H9 (cell line): ENCODE measurements around the gene ZSCAN25. TPM values are rescaled to one million over a fixed set of nuclear protein-coding genes. Genes with fewer than 3 reads are reported as not detected.

Experiments
- DNase-seq: peaks from one replicate; pipeline ENCODE4 v3.0.0-alpha.2; 2017
- H2AFZ ChIP-seq: one replicate; pipeline ENCODE4 v1.6.1; 2013; ENCODE audit warnings: mild to moderate bottlenecking, low read length, control low read depth, moderate library complexity
- H2AK5ac ChIP-seq: 2 replicates; pipeline ENCODE4 v1.6.1; 2013; ENCODE audit warnings: low read length, control low read depth, mixed read lengths; ENCODE audit not compliant: insufficient read length
- H2BK120ac ChIP-seq: one replicate; pipeline ENCODE4 v1.6.1; 2013; ENCODE audit warnings: low read depth, mild to moderate bottlenecking, low read length, control low read depth, inconsistent platforms; ENCODE audit not compliant: poor library complexity, severe bottlenecking
- H2BK12ac ChIP-seq: 2 replicates; pipeline ENCODE4 v1.6.1; 2013; ENCODE audit warnings: low read length, control low read depth, mixed read lengths, low read depth; ENCODE audit not compliant: insufficient read length
- H2BK15ac ChIP-seq: 2 replicates; pipeline ENCODE4 v1.6.1; 2013; ENCODE audit warnings: low read depth, low read length, control low read depth
- H2BK20ac ChIP-seq: one replicate; pipeline ENCODE4 v1.6.1; 2013; ENCODE audit warnings: low read depth, mild to moderate bottlenecking, low read length, control low read depth, inconsistent platforms; ENCODE audit not compliant: poor library complexity, severe bottlenecking
- H2BK5ac ChIP-seq: 2 replicates; pipeline ENCODE4 v1.6.1; 2013; ENCODE audit warnings: low read length, control low read depth, mixed read lengths; ENCODE audit not compliant: insufficient read length
- H3K14ac ChIP-seq: 2 replicates; pipeline ENCODE4 v1.6.1; 2013; ENCODE audit warnings: low read length, control low read depth; ENCODE audit not compliant: insufficient read depth
- H3K18ac ChIP-seq: 2 replicates; pipeline ENCODE4 v1.6.1; 2013; ENCODE audit warnings: low read depth, mild to moderate bottlenecking, mixed read lengths, low read length, control low read depth; ENCODE audit not compliant: insufficient read length
- H3K23ac ChIP-seq: 2 replicates; pipeline ENCODE4 v1.6.1; 2013; ENCODE audit warnings: low read length, control low read depth, mixed read lengths, low read depth; ENCODE audit not compliant: insufficient read length
- H3K23me2 ChIP-seq: 2 replicates; pipeline ENCODE4 v1.6.1; 2013; ENCODE audit warnings: low read depth, mild to moderate bottlenecking, mixed read lengths, low read length, control low read depth; ENCODE audit not compliant: insufficient read length, poor library complexity, severe bottlenecking
- H3K27ac ChIP-seq: 2 replicates; pipeline ENCODE4 v1.5.1; 2013; ENCODE audit warnings: low read length, control low read depth, mixed read lengths, low read depth; ENCODE audit not compliant: insufficient read length
- H3K27me3 ChIP-seq: 2 replicates; pipeline ENCODE4 v1.6.1; 2013; ENCODE audit warnings: low read length, control low read depth, inconsistent platforms; ENCODE audit not compliant: insufficient read depth
- H3K4ac ChIP-seq: 2 replicates; pipeline ENCODE4 v1.6.1; 2013; ENCODE audit warnings: low read depth, mild to moderate bottlenecking, control low read depth, inconsistent platforms, low read length, moderate library complexity
- H3K4me1 ChIP-seq: 2 replicates; pipeline ENCODE4 v1.6.1; 2013; ENCODE audit warnings: low read length, control low read depth, inconsistent platforms; ENCODE audit not compliant: insufficient read depth
- H3K4me2 ChIP-seq: 2 replicates; pipeline ENCODE4 v1.6.1; 2013; ENCODE audit warnings: low read length, control low read depth, mixed read lengths; ENCODE audit not compliant: insufficient read length, insufficient read depth
- H3K56ac ChIP-seq: 2 replicates; pipeline ENCODE4 v1.6.1; 2013; ENCODE audit warnings: low read depth, mild to moderate bottlenecking, mixed read lengths, low read length, control low read depth; ENCODE audit not compliant: insufficient read length
- H3K79me1 ChIP-seq: 2 replicates; pipeline ENCODE4 v1.6.1; 2013; ENCODE audit warnings: low read depth, mild to moderate bottlenecking, moderate library complexity, low read length, control low read depth, inconsistent platforms; ENCODE audit not compliant: insufficient read depth, poor library complexity, severe bottlenecking
- H3K79me2 ChIP-seq: 2 replicates; pipeline ENCODE4 v1.6.1; 2013; ENCODE audit warnings: low read length, control low read depth, inconsistent platforms; ENCODE audit not compliant: insufficient read depth
- H3K9ac ChIP-seq: 2 replicates; pipeline ENCODE4 v1.6.1; 2013; ENCODE audit warnings: low read length, control low read depth, mixed read lengths; ENCODE audit not compliant: insufficient read length; ENCODE audit errors: extremely low read depth
- H3K9me3 ChIP-seq: one replicate; pipeline ENCODE4 v1.6.1; 2013; ENCODE audit warnings: low read depth, low read length, inconsistent platforms; ENCODE audit not compliant: control insufficient read depth
- H3T11ph ChIP-seq: one replicate; pipeline ENCODE4 v1.6.1; 2013; ENCODE audit warnings: mild to moderate bottlenecking, low read length, control low read depth, inconsistent platforms
- H4K20me1 ChIP-seq: one replicate; pipeline ENCODE4 v1.6.1; 2013; ENCODE audit not compliant: control insufficient read depth, insufficient read length, insufficient read depth
- H4K5ac ChIP-seq: 2 replicates; pipeline ENCODE4 v1.6.1; 2013; ENCODE audit warnings: low read depth, mild to moderate bottlenecking, mixed read lengths, low read length, control low read depth; ENCODE audit not compliant: insufficient read length
- H4K8ac ChIP-seq: replicated peaks from 2 replicates; pipeline ENCODE4 v1.6.1; 2013; ENCODE audit warnings: low read length, control low read depth, mixed read lengths, low read depth; ENCODE audit not compliant: insufficient read length
- H4K91ac ChIP-seq: 2 replicates; pipeline ENCODE4 v1.6.1; 2013; ENCODE audit warnings: low read depth, mild to moderate bottlenecking, moderate library complexity, mixed read lengths, low read length, control low read depth; ENCODE audit not compliant: insufficient read length
- H3K27ac Mint-ChIP-seq, 3 experiments: 2 replicates in 2 of 3; 3 replicates in 1 of 3; pipeline ENCODE4 v1.8.0; 2020 to 2021; ENCODE audit warnings: mixed read lengths in 3 of 3, mild to moderate bottlenecking in 1 of 3, moderate library complexity in 1 of 3
- H3K27me3 Mint-ChIP-seq: 2 replicates; pipeline ENCODE4 v1.8.0; 2021; ENCODE audit warnings: low read depth, mild to moderate bottlenecking, moderate library complexity, mixed read lengths
- H3K36me3 Mint-ChIP-seq, 3 experiments: 2 replicates in 2 of 3; 3 replicates in 1 of 3; pipeline ENCODE4 v1.8.0; 2020 to 2021; ENCODE audit warnings: low read depth in 3 of 3, mixed read lengths in 3 of 3; ENCODE audit not compliant: insufficient read depth in 1 of 3
- H3K4me1 Mint-ChIP-seq, 2 experiments: 2 replicates each; pipeline ENCODE4 v1.8.0; 2020; ENCODE audit warnings: mixed read lengths in 2 of 2
- H3K4me3 Mint-ChIP-seq, 2 experiments: 2 replicates in 1 of 2; 3 replicates in 1 of 2; pipeline ENCODE4 v1.8.0; 2020 to 2021; ENCODE audit warnings: mild to moderate bottlenecking in 2 of 2, mixed read lengths in 2 of 2, moderate library complexity in 1 of 2
- H3K9me3 Mint-ChIP-seq, 2 experiments: 2 replicates in 1 of 2; 3 replicates in 1 of 2; pipeline ENCODE4 v1.8.0; 2020; ENCODE audit warnings: mild to moderate bottlenecking in 2 of 2, mixed read lengths in 2 of 2, moderate library complexity in 1 of 2
- CTCF ChIP-seq: fragments of 200-600 bp; sonication (generic); conservative IDR thresholded peaks from 3 replicates; pipeline ENCODE4 v1.8.0; 2021; ENCODE audit warnings: antibody characterized with exemption, mild to moderate bottlenecking
- whole genome bisulfite sequencing: extraction: QIAGEN DNeasy Blood & Tissue Kit; methylation state at CpG from one replicate; pipeline ENCODE4 v1.1.7; 2013; ENCODE audit warnings: missing lambda C conversion rate, low lambda C conversion rate, mixed read lengths; ENCODE audit not compliant: insufficient read length; ENCODE audit errors: extremely low coverage; 5-methylcytosine and 5-hydroxymethylcytosine counted together
- total RNA-seq: library from RNA; stranded (reverse); gene quantifications from 2 replicates; pipeline ENCODE4 v1.2.1, GENCODE V29; 2021

Gene ZSCAN25
- total RNA-seq, 1 experiment from 2014 or later: 21.3 TPM

GRCh38 chr7:99599836-99600235, 16.9 kb upstream of the ZSCAN25 start:
- H3K27me3 Mint-ChIP-seq: peaks cover 2% of the 10 kb centered on the region; the same call in 1 of the 2 replicates

More at GRCh38 chr7:99599836-99600235, 16.9 kb upstream of the ZSCAN25 start:
- Histone ChIP-seq H3K18ac (no peak overlapping the region), H3K27ac (no peak overlapping the region), H3K9me3 (no peaks in the 10 kb centered on the region), H4K8ac (no peak overlapping the region), H2BK15ac (no peak overlapping the region), H3K79me1 (no peaks in the 10 kb centered on the region), H2AFZ (no peak overlapping the region), H3K4ac (no peak overlapping the region), H4K20me1 (no peaks in the 10 kb centered on the region), H3K23me2 (no peaks in the 10 kb centered on the region), H4K5ac (no peak overlapping the region), H2BK20ac (no peak overlapping the region), H3K9ac (no peak overlapping the region), H3K79me2 (no peaks in the 10 kb centered on the region), H4K91ac (no peak overlapping the region), H2BK120ac (no peak overlapping the region), H3K14ac (no peak overlapping the region), H3K56ac (no peak overlapping the region), H3K4me2 (no peak overlapping the region), H2AK5ac (no peak overlapping the region), H3K4me1 (no peaks in the 10 kb centered on the region), H2BK5ac (no peak overlapping the region), H2BK12ac (no peak overlapping the region), H3K23ac (no peak overlapping the region), H3T11ph (no peak overlapping the region), H3K27me3 (no peaks in the 10 kb centered on the region)
- WGBS: no CpG with 5 or more reads among the region's 4 CpGs
- Mint-ChIP-seq H3K4me3 (no peak overlapping the region), H3K27ac (no peak overlapping the region), H3K36me3 (no peaks in the 10 kb centered on the region), H3K4me1 (0 out of 4 replicates have a peak, but pooled peaks cover 0 to 4% of the 10 kb centered on the region in 2 experiments), H3K9me3 (no peaks in the 10 kb centered on the region)
- TF ChIP-seq CTCF: no peak
- DNase-seq: no peak
